K562 (cell line): ENCODE measurements around the gene ARL5C. TPM values are rescaled to one million over a fixed set of nuclear protein-coding genes. Genes with fewer than 3 reads are reported as not detected.

Source experiments
- CBX1 ChIP-seq: sonication (generic); IDR thresholded peaks from 2 replicates; pipeline ENCODE4 v1.6.1; 2016; ENCODE audit warnings: antibody characterized with exemption, low read depth, mild to moderate bottlenecking
- CHD1 ChIP-seq: fragments of 200-600 bp; sonication (generic); IDR thresholded peaks from one replicate; pipeline ENCODE4 v1.6.1; 2012; ENCODE audit warnings: mild to moderate bottlenecking, moderate library complexity, low read length, inconsistent platforms
- CREM ChIP-seq: IDR thresholded peaks from 2 replicates; pipeline ENCODE4 v1.6.1; 2014; ENCODE audit warnings: antibody characterized with exemption, low read depth
- CSDE1 ChIP-seq, 2 experiments: fragments of 450-650 bp; IDR thresholded peaks; 2 replicates each; pipeline ENCODE4 v1.6.1; 2016; ENCODE audit warnings: mild to moderate bottlenecking in 1 of 2
- ELK1 ChIP-seq: sonication (generic); formaldehyde crosslinking; IDR thresholded peaks from 2 replicates; pipeline ENCODE4 v1.8.1; 2022; ENCODE audit warnings: missing genetic modification reagents
- GTF3C2 ChIP-seq: IDR thresholded peaks from 3 replicates; pipeline ENCODE4 v1.6.1; 2011; ENCODE audit warnings: borderline replicate concordance, mild to moderate bottlenecking, moderate library complexity; ENCODE audit not compliant: insufficient read length; ENCODE audit errors: extremely low read depth
- MAX ChIP-seq: sonication (generic); formaldehyde crosslinking; IDR thresholded peaks from 2 replicates; pipeline ENCODE4 v1.9.0; 2022; ENCODE audit warnings: mild to moderate bottlenecking, missing genetic modification reagents
- MTF1 ChIP-seq: fragments of 250-450 bp; sonication (Bioruptor Pico); IDR thresholded peaks from 2 replicates; pipeline ENCODE4 v1.9.0; 2021; ENCODE audit warnings: moderate library complexity, mild to moderate bottlenecking, inconsistent platforms, borderline replicate concordance
- NR1H2 ChIP-seq: sonication (generic); formaldehyde crosslinking; IDR thresholded peaks from 2 replicates; pipeline ENCODE4 v1.4.0; 2020; ENCODE audit warnings: mild to moderate bottlenecking, missing genetic modification reagents
- PHB ChIP-seq: fragments of 250-450 bp; sonication (Bioruptor Pico); IDR thresholded peaks from 2 replicates; pipeline ENCODE4 v1.5.0; 2021
- TARDBP ChIP-seq: fragments of 450-650 bp; IDR thresholded peaks from 2 replicates; pipeline ENCODE4 v1.6.1; 2016
- TCF7L2 ChIP-seq: fragments of 150-350 bp; IDR thresholded peaks from 2 replicates; pipeline ENCODE4 v1.6.1; 2016; ENCODE audit warnings: low read depth, mild to moderate bottlenecking, low read length, moderate library complexity
- USF1 ChIP-seq: sonication (generic); formaldehyde crosslinking; IDR thresholded peaks from 2 replicates; pipeline ENCODE4 v1.9.0; 2022; ENCODE audit warnings: mild to moderate bottlenecking, missing genetic modification reagents
- YY1 ChIP-seq, 3 experiments: IDR thresholded peaks; 2 replicates each; pipeline ENCODE4 v1.6.1; 2011; ENCODE audit warnings: low read length in 2 of 3, mild to moderate bottlenecking in 2 of 3, moderate library complexity in 2 of 3, borderline replicate concordance in 1 of 3, control low read depth in 1 of 3, low read depth in 1 of 3; ENCODE audit not compliant: insufficient read depth in 3 of 3, insufficient replicate concordance in 2 of 3, control insufficient read depth in 1 of 3, insufficient read length in 1 of 3; ENCODE audit errors: extremely low read depth in 1 of 3
- ZFP36 ChIP-seq: fragments of 150-350 bp; IDR thresholded peaks from 2 replicates; pipeline ENCODE4 v1.6.1; 2018; ENCODE audit warnings: low read length, low read depth; ENCODE audit not compliant: partially characterized antibody
- ZHX1 ChIP-seq: fragments of 150-350 bp; conservative IDR thresholded peaks from 2 replicates; pipeline ENCODE4 v1.6.1; 2014; ENCODE audit warnings: low read length
- ZNF280A ChIP-seq: fragments of 450-650 bp; IDR thresholded peaks from 2 replicates; pipeline ENCODE4 v1.6.1; 2018; ENCODE audit warnings: mild to moderate bottlenecking, low read depth; ENCODE audit not compliant: partially characterized antibody
- ZNF347 ChIP-seq: fragments of 450-650 bp; formaldehyde crosslinking; IDR thresholded peaks from 2 replicates; pipeline ENCODE4 v1.4.0; 2020; ENCODE audit warnings: low read depth, mild to moderate bottlenecking, moderate library complexity
- polyA plus RNA-seq, 8 experiments: library from polyadenylated mRNA; depleted of rRNA in 4 of 8; stranded (reverse) in 5 of 8; unstranded in 3 of 8; fragments of >200 nt; fragmentation: Nextera tagmentation in 2 of 8; fragmentation: Illumina TruSeq in 1 of 8; extraction: Ambion mirVana in 2 of 8; extraction: Trizol in 1 of 8; gene quantifications; 2 replicates each; pipeline versions ENCODE4 v1.2.1 to v1.2.3, GENCODE V29; 2011 to 2014; ENCODE audit warnings: inconsistent platforms in 1 of 8, missing spikeins in 1 of 8
- total RNA-seq, 7 experiments: library from RNA; depleted of rRNA in 6 of 7; stranded (reverse); fragments of >200 nt in 6 of 7; fragmentation: Illumina TruSeq in 2 of 7; extraction: Trizol in 2 of 7; gene quantifications; 2 replicates each; pipeline versions ENCODE4 v1.2.1 to v1.2.3, GENCODE V29; 2011 to 2021; ENCODE audit warnings: low replicate concordance in 1 of 7

The ARL5C gene
- total and polyA plus RNA-seq, 9 of the 15 experiments (the other 6 are each of a cell fraction or from before 2014, with no cell fraction given) = not detected

GRCh38 chr17:39153599-39154051, 12.3 kb downstream of the ARL5C start (continued):
- TF ChIP-seq ELK1 (CRISPR knock-in tag) (no peak), NR1H2 (no peak), ZFP36 (peak; percentile 31), TCF7L2 (no peak), PHB (CRISPR knock-in tag) (no peak), MAX (CRISPR knock-in tag) (no peak), GTF3C2 (peak; percentile 88), ZNF280A (no peak), CREM (peak; percentile 25; the same call in 1 of the 2 replicates), MTF1 (CRISPR knock-in tag) (no peak), YY1 (IDR thresholded peaks at IDR 0.05; ENCODE audit: borderline replicate concordance in 1 of 3, control insufficient read depth in 1 of 3, extremely low read depth in 1 of 3, insufficient read depth in 3 of 3, insufficient read length in 1 of 3, insufficient replicate concordance in 2 of 3, low read depth in 1 of 3, low read length in 2 of 3) (no peak), ZNF347 (no peak), TARDBP (peak; percentile 22; the same call in 1 of the 2 replicates), ZHX1 (peak; percentile 59; the same call in 1 of the 2 replicates), USF1 (no peak), CBX1 (no peak), CHD1 (no peak), CSDE1 (IDR thresholded peaks at IDR 0.05) (peak in 1 of 2 experiments; percentile 77; a peak in 2 of 4 replicates)
